Measurements from ENCODE around the gene FAM78B.

Gene FAM78B

GRCh38 chr1:166166698-166167571, at the start of gene FAM78B:
Gene FAM78B (minus strand): TSS chr1:166167001. CDS start chr1:166166248, 753 bp downstream.
- DNase-seq, result peak; percentile 57

GRCh38 chr1:166202546-166202945, 35.7 kb upstream of the FAM78B start:
- DNase-seq, result no peak

- no peak for DNase-seq
Measured at GRCh38 chr1:166200743-166201142, 33.9 kb upstream of the FAM78B start.

- DNase-seq, result no peak
Measured at GRCh38 chr1:166197597-166197996, 30.8 kb upstream of the FAM78B start.

- no peak for DNase-seq
Measured at GRCh38 chr1:166197141-166197540, 30.3 kb upstream of the FAM78B start.

GRCh38 chr1:166193057-166193698, 26.4 kb upstream of the FAM78B start:
- no peak for DNase-seq

- DNase-seq, result no peak
Measured at GRCh38 chr1:166190400-166190799, 23.6 kb upstream of the FAM78B start.

- no peak for DNase-seq
Measured at GRCh38 chr1:166189126-166189525, 22.3 kb upstream of the FAM78B start.

- no peak for DNase-seq
Measured at GRCh38 chr1:166185526-166185925, 18.7 kb upstream of the FAM78B start.

GRCh38 chr1:166184897-166185296, 18.1 kb upstream of the FAM78B start:
- DNase-seq, result no peak

GRCh38 chr1:166184012-166184411, 17.2 kb upstream of the FAM78B start:
- no peak for DNase-seq

- DNase-seq, result no peak
Measured at GRCh38 chr1:166182281-166182680, 15.5 kb upstream of the FAM78B start.

GRCh38 chr1:166176416-166176815, 9.6 kb upstream of the FAM78B start:
- no peak for DNase-seq

- DNase-seq, result no peak
Measured at GRCh38 chr1:166175032-166175431, 8.2 kb upstream of the FAM78B start.

- no peak for DNase-seq
Measured at GRCh38 chr1:166174108-166174507, 7.3 kb upstream of the FAM78B start.

GRCh38 chr1:166172106-166172505, 5.3 kb upstream of the FAM78B start:
- DNase-seq, result no peak

GRCh38 chr1:166170726-166171125, 3.9 kb upstream of the FAM78B start:
- DNase-seq, result no peak

GRCh38 chr1:166170075-166170474, 3.3 kb upstream of the FAM78B start:
- DNase-seq, result no peak

- DNase-seq, result no peak
Measured at GRCh38 chr1:166169182-166169581, 2.4 kb upstream of the FAM78B start.

- no peak for DNase-seq
Measured at GRCh38 chr1:166167572-166167925, 748 bp upstream of the FAM78B start.

- no peak for DNase-seq
Measured at GRCh38 chr1:166166329-166166697, 488 bp downstream of the FAM78B start.

- DNase-seq, result no peak
Measured at GRCh38 chr1:166165661-166166328, 1.0 kb downstream of the FAM78B start.

- peak; percentile 8 for DNase-seq
Measured at GRCh38 chr1:166164995-166165660, 1.7 kb downstream of the FAM78B start.
